Measurements from ENCODE around the gene PTPRE.

GRCh38 chr10:128016423-128017060, 109.6 kb downstream of the PTPRE start:
- TF ChIP-seq CTCF (conservative IDR thresholded peaks at IDR 0.05; ENCODE audit: low read length) (no peak), EZH2phosphoT487 (IDR thresholded peaks at IDR 0.05; ENCODE audit: borderline replicate concordance) (no peak)

All from Loucy (cell line).